ENCODE measurements around the gene GUCY1A1.

Gene GUCY1A1

DNA sequence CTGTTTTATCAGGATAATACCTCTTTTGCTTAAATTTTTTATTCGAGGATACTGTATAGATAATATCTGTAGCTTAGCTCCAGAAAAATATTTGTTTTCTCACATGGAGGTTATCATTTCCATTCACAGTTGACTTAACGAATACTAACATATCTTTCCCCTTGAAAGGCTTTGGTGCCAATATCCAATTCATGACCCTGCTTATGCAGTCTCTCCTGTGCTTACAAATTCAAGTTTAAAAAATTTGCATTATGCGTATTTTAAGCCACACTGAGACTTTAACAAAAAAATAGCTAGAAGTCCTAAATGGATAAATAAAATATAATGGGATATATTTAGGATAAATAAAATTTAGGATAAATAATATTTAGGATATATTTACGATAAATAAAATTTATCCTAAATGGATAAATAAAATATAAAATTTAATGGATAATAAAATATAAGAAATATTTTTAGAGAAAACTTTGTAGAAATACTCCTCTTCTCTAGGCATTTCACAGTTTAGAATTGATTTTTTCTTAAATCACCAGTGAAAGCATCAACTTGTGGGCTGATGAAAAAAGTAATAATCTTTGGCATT is 114.7 kb downstream of the GUCY1A1 start:
- DNase-seq, result no peak
